T follicular helper cell (primary cell): ENCODE data around the gene TRABD2B.

ENCODE experiments used
- DNase-seq: peaks from one replicate; pipeline ENCODE4 v3.0.0-alpha.2; 2020; ENCODE audit warnings: low read depth

TRABD2B gene

DNA sequence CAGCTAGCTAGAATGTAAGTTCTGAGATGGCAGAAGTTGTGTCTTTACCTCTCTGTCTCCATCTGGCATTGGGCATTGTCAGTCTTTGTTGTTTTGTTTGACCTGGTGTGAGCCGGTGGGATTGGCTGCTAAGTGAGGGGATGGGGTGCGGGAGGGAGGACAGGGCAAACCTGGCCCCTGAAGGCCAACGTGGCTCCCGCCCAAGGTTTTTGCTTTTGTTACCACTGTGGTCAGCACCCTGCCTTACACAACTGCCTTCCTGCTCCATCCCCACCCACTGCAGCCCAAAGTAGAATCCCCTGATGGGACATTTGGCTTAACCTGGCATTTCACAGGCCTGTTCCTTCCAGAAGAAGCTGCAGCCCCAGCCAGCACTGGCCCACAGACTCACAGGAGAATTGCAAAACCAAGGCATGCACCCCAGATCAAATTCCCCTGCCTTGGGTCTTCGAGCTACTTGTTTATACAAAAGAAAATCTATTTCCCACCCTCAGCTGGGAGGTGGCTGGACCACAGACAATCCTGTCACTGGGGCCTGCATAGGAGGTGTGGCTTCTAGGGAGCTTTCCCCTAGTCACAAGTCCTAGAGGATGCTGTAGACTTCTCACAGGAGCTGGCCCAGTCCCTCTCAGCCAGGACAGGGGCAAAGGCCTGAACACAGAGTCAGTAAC lies 147.5 kb downstream of the TRABD2B start:
- no peak for DNase-seq

DNA sequence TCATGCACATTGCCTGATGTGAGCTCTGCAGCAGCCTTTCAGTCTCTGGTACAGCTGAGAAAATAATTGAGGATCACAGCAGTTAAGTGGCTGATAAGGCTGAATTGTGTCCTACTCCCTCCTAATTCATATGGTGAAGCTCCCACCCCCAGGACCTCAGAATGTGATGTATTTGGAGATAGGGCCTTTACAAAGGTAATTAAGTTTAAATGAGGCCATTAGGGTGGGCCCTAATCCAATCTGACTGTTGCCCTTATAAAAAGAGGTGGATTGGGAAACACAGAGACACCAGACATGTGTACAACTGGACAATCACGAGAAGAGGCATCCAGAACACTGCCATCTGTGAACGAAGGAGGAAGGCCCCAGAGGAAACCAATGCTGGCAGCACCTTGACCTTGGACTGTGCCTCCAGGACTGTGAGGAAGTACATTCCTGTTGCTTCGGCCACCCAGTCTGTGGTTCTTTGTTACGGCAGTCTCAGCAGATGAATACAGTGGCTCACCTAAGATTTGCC lies 148.1 kb downstream of the TRABD2B start:
- no peak for DNase-seq

DNA sequence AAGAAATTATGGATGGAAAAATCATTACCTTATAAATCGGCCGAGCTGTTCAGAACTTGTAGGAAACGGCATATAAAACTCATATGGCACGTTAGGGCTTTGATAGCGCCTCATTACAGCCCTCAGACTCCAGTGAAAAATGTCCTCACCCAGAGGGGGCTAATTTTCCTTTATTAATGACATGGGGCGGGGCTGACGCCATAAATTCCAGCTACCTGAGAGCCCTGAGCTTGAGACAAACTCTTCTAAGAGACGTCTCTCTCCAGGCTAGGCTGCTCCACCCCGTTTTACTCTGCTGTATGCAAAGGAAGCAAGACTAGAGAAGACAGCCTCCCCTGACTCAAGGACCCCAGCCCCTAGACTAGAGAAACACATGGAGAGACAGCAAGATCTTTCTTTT lies 149.4 kb downstream of the TRABD2B start:
- no peak for DNase-seq

DNA sequence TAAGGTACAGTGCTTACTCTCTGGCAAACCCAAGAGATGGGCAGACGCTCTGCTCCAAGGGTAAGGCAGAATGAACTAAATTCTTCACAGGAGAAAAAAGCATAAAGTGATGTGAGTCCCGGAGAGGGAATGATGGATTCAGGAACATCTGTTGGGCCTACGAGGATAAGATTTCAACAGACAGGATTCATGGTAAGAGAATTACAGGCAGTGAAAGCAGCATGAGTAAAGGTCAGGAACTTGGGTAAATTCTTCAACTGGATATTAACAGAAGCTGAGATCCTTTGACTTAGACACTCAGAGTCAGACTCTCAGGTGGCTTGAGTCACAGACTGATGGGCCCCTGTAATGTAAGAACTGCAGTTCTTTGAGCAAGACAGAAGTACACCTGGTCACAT lies 152.6 kb downstream of the TRABD2B start:
- DNase-seq, result no peak

DNA sequence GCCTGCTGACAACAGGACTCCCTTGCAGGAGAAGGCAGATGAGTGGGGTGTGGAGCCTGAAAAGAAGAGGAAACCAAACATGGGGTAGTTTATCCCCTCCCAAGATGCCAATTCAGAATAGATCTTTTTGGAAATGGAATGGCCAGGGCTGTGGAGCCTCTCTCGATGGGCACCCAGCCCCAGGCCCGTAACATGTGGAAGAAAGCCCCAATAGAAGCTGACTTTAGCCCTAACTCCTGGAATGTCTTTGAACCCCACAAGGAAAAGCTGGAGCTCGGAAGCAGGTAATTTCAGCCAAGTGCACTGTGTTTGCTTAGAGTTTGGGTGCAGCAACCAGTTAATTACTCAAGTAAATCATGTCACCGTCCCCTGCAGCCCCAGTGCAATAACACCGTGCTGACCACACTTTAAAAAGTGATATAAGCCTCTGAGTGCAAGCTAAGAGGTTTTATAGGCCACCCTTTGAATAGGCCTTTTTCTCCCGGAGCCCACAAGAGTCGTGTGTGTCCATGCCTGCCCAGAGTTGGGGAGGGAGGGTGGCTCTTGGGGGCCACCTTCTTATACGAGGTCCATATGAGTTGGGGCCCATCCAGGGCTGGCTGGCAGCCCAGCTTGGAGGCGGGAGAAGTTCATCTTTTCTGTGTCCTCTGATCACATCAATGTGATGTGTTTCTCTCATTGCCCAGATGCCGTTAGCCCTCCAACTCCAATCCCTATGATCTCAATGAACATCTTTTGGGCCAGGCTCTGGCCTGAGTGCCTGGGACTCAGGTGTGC lies 153.2 kb downstream of the TRABD2B start:
- no peak for DNase-seq

DNA sequence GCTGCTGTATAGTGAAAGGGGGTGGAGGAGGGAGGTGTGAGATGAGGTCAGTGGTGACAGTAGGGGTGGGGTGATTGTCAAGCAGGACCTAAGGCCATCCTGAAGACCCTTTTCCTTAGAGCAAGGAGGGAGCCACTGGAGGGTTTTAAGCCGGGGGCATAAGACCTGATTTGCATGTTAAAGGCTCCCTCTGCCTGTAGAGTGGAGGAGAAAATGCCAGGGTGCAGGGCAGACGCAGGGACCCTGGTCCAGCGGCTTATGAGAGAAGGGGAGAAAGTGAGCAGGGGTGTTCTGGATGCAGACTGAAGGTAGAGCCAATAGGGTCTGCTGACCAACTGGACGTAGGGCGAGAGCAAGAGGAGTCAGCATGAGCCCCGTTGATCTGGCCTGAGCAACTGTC lies 154.1 kb downstream of the TRABD2B start:
- DNase-seq, result no peak

DNA sequence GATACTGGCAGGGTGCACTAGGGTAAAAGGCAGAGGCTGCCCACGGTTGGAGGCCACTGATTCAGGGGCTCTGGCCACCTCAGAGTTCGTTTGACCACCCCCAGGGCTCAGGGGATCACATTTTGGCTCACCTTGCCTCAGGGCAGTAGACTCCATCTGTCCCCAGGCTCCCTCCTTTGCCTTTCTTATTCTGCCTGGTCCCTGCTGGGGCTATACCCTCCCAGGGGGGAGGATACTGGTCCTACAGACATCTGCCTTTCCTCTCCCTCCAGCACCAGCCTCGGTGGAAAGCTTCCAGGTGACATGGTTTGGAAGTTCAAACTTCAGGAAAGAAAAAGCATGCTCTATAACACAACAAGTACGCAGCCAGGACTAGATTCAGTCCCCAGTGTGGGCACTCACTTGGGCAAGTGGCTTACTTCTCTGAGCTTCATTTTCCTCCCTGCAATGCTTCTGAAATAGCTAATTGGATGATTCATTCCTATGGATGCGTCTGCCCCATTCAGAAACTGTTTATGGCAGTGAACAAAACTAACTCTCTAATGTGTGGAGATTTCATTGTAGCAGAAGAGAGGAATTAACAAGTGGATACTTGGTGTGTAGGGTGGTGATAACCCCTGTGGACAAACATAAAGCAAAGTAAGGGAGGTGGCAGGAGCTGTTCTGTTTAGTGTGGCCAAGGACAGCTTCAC lies 154.8 kb downstream of the TRABD2B start:
- DNase-seq, result no peak

DNA sequence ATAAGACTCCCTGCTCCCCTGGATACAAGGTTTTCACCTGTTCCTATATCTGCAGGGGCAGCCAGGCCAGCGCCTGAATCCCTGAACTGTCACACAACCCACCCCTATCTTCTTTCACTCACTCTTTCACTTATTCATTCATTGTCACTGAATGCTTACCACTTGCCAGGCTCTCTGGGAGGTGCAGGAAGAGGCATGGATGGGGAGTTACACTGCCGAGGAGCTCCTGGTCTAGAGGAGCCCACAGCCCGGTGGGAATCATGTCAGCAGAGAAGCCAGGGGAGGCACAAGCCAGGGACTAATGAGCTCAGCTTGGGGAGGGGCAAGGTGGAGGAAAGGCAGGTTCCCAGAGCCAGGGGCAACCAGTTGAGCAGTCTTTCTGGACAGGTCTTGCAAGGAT lies 155.8 kb downstream of the TRABD2B start:
- no peak for DNase-seq

DNA sequence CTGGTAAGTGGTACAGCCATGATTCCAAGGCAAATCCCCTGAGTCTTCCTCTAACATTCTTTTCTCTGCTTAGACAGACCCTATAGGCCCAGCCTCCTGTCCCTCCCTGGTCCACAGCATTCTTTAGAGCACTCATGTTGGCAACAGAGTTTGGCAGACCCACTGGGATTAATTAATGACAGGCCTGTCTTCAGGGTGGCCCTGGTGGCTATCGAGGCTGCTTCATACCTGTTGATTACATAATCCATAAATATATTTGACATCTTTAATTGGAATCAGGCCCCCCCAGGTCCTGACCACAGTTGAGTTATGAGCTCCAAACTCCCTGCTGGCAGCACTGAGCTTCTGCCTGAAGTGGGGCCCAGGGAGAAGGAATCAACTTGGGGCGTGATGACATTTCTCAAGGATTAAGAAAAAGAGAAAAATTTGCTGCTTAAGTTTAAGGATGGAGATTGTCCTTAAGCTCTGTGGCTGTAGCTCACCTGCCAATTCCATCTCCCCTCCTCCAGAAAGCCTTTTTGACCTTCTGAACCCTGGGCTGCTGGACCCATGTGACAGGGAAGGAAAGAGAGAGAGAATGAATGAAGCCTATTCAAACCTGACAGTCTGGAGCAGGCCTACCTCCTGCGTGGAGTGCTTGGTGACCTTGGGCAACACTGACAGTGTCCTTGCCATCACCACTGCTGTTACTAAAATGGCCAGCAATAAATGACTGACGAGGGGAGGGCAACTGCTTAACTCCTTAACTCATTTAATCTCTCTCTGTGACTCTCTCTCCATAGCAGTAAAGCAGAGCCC lies 156.6 kb downstream of the TRABD2B start:
- DNase-seq, result no peak

DNA sequence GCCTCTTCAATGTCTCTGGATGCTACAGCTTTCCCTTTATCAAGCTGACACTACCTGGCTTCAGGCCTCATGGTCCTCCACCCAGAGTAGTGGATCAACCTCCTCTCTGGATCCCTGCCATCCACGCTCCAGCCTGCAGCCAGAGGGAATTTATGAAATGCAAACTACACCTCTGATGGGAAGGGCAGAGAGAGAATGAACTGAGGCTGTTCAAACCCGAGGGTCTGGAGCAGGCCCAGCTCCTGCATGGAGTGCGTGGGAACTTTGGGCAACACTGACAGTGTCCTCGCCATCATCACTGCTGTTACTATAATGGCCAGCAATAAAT lies 157.8 kb downstream of the TRABD2B start:
- no peak for DNase-seq

DNA sequence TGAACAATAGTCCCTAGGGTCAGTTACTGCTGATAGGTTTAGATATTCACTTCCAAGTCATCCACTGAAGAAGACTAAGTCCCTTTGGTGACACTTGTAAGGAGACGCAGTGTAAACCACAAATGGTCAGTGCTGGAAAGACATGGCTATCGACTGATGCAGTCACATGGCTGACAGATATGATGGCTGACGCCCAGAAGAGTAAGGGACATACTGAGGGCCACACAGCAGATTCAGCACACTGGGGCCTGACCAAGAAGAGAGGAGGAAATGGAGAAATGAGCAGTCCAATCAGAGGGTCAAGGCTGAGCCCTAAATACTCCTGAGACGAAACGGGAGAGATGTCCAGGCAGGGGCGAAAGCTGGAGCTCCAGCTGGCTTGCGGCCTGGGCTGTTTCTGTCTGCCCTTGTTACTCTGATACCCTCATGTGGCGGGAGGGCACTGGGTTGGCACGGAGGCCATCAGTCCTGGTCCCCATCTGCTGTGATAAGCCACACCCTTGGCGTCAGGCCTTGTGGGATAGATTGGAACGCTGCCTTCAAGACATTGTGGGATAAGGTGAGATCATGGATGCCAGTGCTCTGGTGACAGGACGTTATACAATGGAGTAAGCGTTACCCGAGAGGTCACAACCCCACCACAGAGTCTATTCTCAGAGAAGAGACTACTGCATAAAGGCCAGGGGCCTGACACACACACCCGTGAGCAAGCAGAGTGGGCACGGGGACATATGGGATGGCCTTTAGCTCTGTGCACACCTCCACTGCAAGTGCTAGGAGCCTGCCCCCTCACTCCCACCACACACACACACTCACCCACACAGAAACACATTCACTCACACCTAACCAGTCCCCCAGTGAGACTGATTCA lies 158.4 kb downstream of the TRABD2B start:
- DNase-seq, result no peak

DNA sequence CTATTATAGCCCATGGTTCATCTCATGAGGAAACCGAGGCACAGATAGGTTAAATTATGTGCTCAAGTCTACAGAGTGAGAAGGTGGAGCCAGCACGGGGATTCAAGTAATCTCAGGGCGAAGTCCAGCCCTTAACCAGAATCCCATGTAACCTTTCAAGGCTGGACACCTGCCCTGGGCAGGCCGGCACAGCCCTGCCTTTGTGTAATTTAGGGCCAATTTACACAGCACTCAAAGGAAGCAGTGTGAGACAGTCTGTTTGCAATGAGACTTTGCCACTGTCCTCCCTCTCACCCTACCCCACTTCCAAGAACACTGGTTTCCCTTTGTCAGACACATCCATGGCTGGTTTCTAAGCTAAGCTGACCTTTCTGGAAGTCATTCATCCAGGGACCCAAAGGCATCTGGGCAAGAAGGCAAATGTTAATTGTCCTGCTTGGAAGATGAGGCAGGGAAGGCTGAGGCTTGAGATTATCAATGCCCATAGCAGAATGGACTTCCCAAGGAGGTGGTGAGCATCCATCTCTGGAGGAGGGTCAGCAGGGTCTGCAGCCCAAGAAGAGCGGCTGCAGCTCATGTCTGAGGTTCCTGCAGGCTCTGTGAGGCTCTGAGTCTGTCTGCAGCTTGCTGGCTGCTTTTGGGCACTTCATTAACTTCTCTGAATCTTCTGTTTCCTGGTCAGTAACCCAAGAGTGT lies 159.2 kb downstream of the TRABD2B start:
- no peak for DNase-seq

DNA sequence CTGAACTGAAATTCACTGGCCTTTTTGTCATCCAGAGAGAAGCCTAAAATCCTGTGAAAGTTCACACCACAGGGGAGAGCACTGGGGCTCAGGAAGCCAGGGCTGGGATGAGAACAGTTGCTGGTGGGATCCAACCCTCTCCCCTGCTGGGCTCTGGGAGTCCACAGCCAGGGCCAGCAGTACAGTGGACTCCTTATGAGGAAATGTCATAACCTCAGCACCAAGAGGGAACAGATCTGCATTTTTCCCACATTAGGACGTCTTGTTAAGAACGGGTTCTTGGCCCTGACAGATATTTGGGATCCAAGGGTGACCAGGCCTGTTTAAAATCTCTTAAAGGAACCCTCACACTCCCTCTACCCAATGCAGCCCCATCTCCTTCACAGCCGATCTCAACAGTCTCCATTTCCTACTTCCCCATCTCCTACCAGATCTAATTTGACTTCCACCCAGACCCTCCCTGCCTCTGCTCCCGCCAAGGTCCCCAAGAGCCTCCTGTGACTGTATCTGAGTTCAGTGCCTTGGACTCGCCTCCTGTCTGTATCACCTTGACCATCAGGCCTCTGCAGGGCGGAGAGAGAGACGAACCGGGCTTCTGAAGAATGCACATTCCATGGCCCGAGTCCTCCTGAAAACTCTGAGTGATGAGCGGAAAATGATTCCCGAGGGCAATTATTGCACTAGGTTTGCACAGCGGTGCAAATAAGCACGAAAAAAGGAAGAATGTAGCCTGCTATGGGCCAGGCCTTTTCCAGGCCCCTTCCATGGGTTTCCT lies 159.9 kb downstream of the TRABD2B start:
- DNase-seq, result no peak

DNA sequence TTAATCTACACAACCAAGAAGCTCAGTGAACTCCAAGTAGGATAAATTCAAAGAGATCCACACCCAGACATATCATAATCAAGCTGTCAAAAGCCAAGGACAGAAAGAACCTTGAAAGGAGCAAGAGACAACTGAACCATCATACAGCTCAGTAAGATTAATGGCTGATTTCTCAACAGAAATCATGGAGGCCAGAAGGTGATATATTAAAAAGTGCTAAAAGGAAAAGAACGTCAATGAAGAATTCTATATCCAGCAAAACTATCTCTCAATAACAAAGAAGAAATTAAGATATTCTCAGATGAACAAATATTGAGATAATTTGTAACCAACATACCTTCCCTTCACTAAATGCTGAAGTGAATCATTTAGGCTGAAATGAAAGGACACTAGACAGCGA lies 161.8 kb downstream of the TRABD2B start:
- no peak for DNase-seq

DNA sequence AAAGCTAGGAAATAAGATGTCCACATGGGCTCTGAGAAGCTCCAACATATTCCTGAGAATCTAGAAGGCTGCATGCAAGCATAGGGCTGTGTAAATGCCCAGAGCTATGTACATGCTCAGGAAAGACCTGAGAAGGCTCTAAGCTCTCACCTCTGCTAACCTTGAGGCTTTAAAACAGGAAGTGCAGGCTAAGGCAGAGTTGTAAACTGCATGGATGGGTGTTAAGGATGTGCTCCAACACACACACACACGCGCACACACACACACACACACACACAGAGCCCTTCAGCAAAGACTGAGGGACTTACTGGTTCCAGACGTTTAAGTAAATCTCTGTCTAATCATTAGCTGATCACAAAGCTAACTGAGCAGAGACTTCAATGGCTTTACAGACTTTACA lies 162.9 kb downstream of the TRABD2B start:
- DNase-seq, result no peak

DNA sequence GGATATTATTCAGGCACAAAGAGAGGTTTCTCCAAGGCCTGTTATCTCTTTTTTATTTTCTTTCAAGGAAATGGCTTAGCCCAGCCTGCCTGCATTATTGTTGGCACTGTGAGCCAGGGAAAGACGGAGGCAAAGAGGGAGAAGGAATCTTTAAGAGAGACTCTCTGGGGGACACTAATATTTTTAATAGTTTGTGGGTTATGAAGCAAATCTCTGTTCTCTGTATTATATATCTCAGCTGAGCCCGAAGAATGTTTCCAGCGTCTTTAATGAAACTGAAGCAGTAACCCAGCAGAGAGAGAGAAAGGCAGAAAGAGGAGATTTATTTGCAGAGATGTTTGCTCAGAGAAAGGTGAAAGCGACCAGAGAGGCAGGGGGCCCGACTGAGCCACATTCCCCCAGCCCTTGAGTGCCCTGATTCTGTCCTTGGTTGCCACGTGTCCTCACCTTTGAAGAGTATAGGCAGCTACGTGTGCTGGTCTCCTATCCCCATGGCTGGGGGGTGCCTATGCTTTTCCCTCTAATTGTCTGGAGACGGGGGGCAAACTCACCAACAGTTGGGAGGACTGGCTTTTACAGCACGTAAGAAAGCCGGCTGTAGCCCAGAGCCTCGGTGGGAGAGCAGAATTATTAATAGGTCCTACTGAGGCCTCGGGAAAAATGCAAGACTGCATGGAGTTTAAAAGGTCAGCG lies 166.4 kb downstream of the TRABD2B start:
- DNase-seq, result no peak

DNA sequence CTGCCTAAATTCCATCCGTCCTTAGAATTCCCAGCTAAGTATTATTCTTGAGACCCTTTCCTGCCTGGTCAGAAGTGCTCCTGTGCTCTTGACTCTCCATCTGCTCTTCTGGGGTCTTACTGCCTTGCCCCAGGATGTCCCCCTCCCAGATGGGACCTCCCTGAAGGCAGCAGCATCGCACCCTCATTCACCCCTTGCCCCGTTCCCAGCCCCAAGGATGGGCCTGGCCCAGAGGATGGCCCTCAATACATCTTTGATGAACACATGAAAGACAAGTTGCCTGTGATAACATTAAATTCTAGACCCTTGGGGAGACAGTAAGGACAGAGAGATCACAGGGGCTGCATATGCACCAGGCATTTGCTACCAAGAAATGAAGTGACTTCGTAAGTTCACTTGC lies 167.2 kb downstream of the TRABD2B start:
- DNase-seq, result no peak

DNA sequence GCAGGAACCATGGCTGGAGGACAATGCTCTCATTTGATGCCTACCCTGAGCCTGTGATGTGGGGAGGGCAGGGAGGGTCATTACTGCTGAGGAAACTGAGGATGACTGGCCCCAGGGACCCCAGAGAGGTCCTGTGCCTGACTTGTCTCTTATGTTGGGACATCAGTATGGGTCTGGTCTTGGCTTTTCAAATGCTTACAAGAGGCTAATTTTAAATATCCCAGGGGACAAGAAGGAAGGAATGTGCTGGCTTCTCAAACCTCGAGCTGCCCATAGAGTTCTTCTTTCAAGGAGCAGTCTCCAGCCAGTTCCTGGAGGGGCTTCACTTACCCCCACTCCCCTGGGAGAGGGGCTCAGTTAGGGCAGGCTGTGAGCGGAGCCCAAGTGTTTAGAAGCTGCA lies 168.2 kb downstream of the TRABD2B start:
- no peak for DNase-seq

DNA sequence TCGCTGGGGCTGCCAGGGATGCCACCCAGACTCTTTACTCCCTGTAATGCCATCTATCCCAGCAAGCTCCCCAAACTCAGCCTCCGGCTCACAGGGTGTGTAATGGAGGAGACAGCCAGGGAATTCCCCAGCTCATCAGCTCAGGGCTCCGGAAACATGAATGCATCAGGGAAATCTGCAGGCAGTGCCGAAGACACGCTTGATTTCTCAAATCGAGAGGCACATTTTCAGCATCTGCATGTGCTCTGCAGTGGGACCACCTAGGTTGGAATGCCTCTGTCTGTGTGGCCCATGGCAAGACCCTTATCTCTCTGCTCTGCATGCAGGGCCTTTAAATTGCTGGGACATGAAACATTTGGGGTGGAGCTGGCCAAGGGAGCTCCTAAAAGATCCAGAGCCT lies 170.1 kb downstream of the TRABD2B start:
- no peak for DNase-seq
